ENCODE data around the gene EIF2B1. TPM values are rescaled to one million over a fixed set of nuclear protein-coding genes. Genes with fewer than 3 reads are reported as not detected.

The EIF2B1 gene
- total RNA-seq, 1 donor from 2014 or later = 72.2 TPM

DNA sequence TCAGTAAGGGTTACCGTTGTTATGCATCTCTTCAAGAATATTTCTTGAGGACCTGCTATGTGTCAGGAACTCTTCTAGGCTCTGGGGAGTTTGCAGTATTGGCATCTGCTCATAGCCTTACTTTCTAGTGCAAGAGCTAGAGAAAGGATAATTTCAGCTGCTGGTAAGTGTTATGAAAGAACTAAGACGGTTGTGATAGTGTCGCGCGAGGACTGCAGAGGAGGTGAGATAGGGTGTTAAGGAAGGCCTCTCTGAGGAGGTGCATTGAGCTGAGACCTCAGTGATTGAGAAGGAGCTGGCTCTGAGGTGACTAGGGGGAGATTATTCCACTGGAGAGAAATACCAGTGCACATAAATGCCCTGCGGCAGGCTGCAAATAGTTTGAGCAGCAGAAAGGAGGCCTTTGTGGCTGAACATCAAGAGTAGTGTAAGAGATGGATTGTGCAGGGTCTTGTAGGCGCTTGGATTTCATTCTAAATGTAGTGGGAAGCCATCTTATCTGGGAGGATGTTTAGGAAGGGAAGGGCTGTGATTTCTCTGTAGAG lies 30.8 kb downstream of the EIF2B1 start:
- no peaks in the 10 kb centered on the region for H3K9me3 ChIP-seq
- intact Hi-C loops (cut with DNase I) = loop anchor here (1.0 kb wide), 1 partner anchor 31 kb away; the partner anchor contains the start of genes EIF2B1 and GTF2H3
- DNase-seq (ENCODE audit: low spot score in 2 of 2) = no peak
- H3K4me1 ChIP-seq = peaks cover 0 to 8% of the 10 kb centered on the region in 2 donors
- H3K27ac ChIP-seq = peak overlapping the region in 1 of 2 donors; percentile 87
- H3K4me3 ChIP-seq = peak overlapping the region; percentile 75 to 89
- no peak for TF ChIP-seq CTCF (IDR thresholded peaks at IDR 0.05)
- no peaks in the 10 kb centered on the region for H3K27me3 ChIP-seq
- peaks cover 27 to 40% of the 10 kb centered on the region in 2 donors for H3K36me3 ChIP-seq

DNA sequence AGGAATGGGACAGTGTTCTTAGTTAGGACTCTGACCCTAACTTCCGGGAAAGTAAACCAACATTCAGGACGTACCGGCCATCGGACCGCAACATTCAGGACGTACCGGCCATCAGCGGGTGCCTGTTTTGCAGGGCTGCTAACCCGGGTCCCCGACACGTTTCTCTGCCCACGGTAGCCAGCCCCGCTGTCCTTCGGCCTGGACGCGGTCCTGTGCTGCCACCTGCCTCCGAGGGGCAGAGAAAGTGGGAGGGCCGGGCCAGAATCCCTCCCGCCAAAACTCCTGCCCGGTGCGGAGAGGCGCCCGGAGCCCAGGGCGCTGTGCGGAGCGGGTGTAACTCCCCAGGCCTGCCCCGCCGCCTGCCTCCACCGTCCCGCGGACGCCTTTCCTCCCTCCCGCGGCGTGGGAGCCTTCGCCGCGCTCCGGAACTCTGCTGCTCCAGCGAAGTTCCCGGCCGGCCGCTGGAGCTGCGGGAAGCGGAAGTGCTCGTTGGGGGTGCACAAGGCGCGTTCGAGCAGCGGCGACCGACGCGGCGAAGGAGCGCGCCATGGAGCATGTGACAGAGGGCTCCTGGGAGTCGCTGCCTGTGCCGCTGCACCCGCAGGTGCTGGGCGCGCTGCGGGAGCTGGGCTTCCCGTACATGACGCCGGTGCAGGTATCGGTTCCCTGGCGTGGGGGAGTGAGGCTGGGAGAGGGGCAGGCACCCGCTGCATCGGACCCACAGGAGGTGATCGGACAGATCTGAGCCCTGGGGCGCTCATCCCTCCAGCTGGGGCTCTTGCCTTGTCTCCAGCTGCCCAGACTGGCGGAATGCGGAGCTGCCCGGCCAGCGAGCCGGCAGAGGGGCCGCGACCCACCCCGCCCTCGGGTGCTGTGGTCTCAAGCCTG lies 31.6 kb downstream of the EIF2B1 start, which contains the start of gene DDX55:
TSS of gene DDX55 (plus strand) at position 498 of the 888 bp plus-strand sequence. CDS start at position 548, 50 bp downstream.
- intact Hi-C loops (cut with DNase I) = loop anchor here (1.0 to 2.0 kb wide), 2 partner anchors 31 to 331 kb away; partner anchors contain the start of genes CDK2AP1, EIF2B1 and GTF2H3
- peak; percentile 52 to 77 (median 68) for TF ChIP-seq CTCF (IDR thresholded peaks at IDR 0.05)
- DNase-seq (ENCODE audit: low spot score in 2 of 2) = peak in 1 of 2 donors; percentile 88
- peaks cover 0 to 8% of the 10 kb centered on the region in 2 donors for H3K4me1 ChIP-seq
- no peaks in the 10 kb centered on the region for H3K9me3 ChIP-seq
- H3K36me3 ChIP-seq = peaks cover 26 to 40% of the 10 kb centered on the region in 2 donors
- peak within 1 kb of the TSS; percentile 75 to 89 for H3K4me3 ChIP-seq
- H3K27me3 ChIP-seq = no peaks in the 10 kb centered on the region
- H3K27ac ChIP-seq = peak within 1 kb of the TSS; percentile 70 to 87

DNA sequence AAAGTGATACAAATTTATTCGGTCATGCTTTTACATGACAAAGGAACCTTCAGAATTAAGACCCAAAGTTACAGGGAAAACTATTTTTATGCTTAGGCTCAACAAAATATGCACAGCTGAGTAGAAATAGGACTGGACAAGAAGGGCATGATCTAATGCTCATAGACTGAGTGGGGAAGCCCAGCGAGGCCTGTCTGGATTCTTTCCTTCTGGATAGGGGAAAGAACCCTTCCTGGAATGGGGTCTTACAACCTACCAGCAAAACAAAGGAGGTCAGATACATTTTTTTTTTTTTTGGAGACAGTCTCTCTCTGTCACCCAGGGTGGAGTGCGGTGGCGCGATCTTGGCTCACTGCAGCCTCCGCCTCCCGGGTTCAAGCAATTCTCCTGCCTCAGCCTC lies 33.8 kb downstream of the EIF2B1 start:
- intact Hi-C loops (cut with DNase I) = loop anchor here (2.0 kb wide), 1 partner anchor 329 kb away; the partner anchor contains the start of gene CDK2AP1
- Histone ChIP-seq H3K4me3 (no peak overlapping the region), H3K4me1 (peaks cover 0 to 8% of the 10 kb centered on the region in 2 donors), H3K36me3 (peaks cover 38 to 41% of the 10 kb centered on the region in 2 donors), H3K27me3 (no peaks in the 10 kb centered on the region), H3K9me3 (no peaks in the 10 kb centered on the region), H3K27ac (no peak overlapping the region)
- no peak for DNase-seq (ENCODE audit: low spot score in 2 of 2)
- TF ChIP-seq CTCF (IDR thresholded peaks at IDR 0.05) = no peak

- H3K9me3 ChIP-seq = no peaks in the 10 kb centered on the region
- peaks cover 0 to 8% of the 10 kb centered on the region in 2 donors for H3K4me1 ChIP-seq
- TF ChIP-seq CTCF (IDR thresholded peaks at IDR 0.05) = no peak
- H3K4me3 ChIP-seq = no peak overlapping the region
- intact Hi-C loops (cut with DNase I) = no loop called here
- no peak for DNase-seq (ENCODE audit: low spot score in 2 of 2)
- no peak overlapping the region for H3K27ac ChIP-seq
- H3K36me3 ChIP-seq = peaks cover 42 to 46% of the 10 kb centered on the region in 2 donors
- no peaks in the 10 kb centered on the region for H3K27me3 ChIP-seq
These were observed 34.2 kb downstream of the EIF2B1 start for GRCh38 chr12:123599310-123599709.

GRCh38 chr12:123598522-123598921 lies 35.0 kb downstream of the EIF2B1 start:
- TF ChIP-seq CTCF (IDR thresholded peaks at IDR 0.05) = no peak
- intact Hi-C loops (cut with DNase I) = no loop called here
- H3K36me3 ChIP-seq = peaks cover 47 to 53% of the 10 kb centered on the region in 2 donors
- DNase-seq (ENCODE audit: low spot score in 2 of 2) = peak in 1 of 2 donors; percentile 40
- no peaks in the 10 kb centered on the region for H3K9me3 ChIP-seq
- peaks cover 0 to 8% of the 10 kb centered on the region in 2 donors for H3K4me1 ChIP-seq
- H3K4me3 ChIP-seq = no peak overlapping the region
- no peak overlapping the region for H3K27ac ChIP-seq
- no peaks in the 10 kb centered on the region for H3K27me3 ChIP-seq
